Measurements from ENCODE around the gene SEPHS2.
"Not testable (repeated sequence)": the region's sequence is repeated elsewhere in the genome, so short reads cannot be mapped to it uniquely, and the experiment has no call there.

The SEPHS2 gene

DNA sequence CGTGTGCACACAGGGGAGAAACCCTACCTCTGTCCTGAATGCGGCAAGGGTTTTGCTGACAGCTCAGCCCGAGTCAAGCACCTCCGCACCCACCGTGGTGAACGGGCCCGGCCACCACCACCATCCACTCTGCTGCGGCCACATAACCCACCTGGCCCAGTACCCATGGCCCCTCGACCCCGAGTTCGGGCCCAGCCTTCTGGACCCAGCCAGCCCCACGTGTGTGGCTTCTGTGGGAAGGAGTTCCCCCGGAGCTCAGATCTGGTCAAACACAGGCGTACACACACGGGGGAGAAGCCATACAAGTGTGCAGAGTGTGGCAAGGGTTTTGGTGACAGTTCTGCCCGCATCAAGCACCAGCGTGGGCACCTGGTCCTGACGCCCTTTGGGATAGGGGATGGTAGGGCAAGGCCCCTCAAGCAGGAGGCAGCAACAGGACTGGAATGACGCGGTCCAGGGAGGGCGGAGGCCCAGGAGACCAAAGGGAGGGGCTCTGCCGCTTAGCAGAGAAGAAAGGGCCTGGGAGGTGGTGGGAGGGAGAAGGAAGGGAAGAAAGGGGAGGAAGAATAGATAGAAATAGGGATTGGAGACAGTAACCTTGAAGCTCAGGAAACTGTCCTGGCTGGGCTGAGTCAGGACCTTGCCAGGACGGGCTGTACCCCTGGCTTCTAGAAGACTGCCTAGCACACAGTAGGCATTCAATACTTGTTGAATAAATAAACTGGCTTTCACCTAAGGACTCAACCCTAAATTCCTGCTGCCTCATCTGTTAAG is 46.8 kb downstream of the SEPHS2 start:
- Histone ChIP-seq H3K4me3 (ENCODE audit: low read depth in 1 of 2, low read length in 2 of 2) (no peak overlapping the region), H3K27ac (ENCODE audit: low read depth, low read length) (no peak overlapping the region), H3K4me1 (ENCODE audit: control insufficient read depth in 1 of 2, insufficient read depth in 2 of 2, low read length in 2 of 2) (peaks cover 9 to 38% of the 10 kb centered on the region in 2 donors), H3K36me3 (ENCODE audit: control insufficient read depth in 1 of 2, insufficient read depth in 2 of 2, low read length in 2 of 2) (peaks cover 0 to 13% of the 10 kb centered on the region in 2 donors), H3K27me3 (ENCODE audit: control insufficient read depth in 1 of 2, insufficient read depth in 2 of 2, low read length in 2 of 2) (no peaks in the 10 kb centered on the region), H3K9ac (ENCODE audit: low read depth in 1 of 2, low read length in 2 of 2) (no peak overlapping the region), H3K9me3 (ENCODE audit: control insufficient read depth in 1 of 2, low read length in 2 of 2) (no peaks in the 10 kb centered on the region)

DNA sequence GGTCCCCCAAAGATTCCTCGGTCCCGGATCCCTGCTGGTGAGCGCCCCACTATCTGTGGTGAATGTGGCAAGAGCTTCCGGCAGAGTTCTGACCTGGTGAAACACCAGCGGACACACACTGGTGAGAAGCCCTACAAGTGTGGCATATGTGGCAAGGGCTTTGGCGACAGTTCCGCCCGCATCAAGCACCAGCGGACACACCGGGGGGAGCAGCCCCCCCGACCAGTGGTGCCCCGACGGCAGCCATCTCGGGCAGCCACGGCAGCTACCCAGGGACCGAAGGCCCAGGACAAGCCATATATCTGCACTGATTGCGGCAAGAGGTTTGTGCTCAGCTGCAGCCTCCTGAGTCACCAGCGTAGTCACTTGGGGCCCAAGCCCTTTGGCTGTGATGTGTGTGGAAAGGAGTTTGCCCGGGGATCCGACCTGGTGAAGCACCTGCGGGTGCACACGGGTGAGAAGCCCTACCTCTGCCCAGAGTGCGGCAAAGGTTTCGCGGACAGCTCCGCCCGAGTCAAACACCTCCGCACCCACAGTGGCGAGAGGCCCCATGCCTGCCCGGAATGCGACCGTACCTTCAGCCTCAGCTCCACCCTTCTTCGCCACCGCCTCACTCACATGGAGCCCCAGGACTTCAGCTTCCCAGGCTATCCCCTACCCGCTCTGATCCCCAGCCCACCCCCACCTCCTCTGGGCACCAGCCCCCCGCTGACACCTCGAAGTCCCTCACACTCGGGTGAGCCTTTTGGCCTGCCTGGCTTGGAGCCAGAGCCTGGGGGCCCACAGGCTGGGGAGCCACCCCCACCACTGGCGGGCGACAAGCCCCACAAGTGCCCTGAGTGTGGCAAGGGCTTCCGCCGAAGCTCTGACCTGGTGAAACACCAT is 47.7 kb downstream of the SEPHS2 start:
- H3K9ac ChIP-seq (ENCODE audit: low read depth in 1 of 2, low read length in 2 of 2): no peak overlapping the region
- H3K27me3 ChIP-seq (ENCODE audit: control insufficient read depth in 1 of 2, insufficient read depth in 2 of 2, low read length in 2 of 2): no peaks in the 10 kb centered on the region
- no peak overlapping the region for H3K27ac ChIP-seq (ENCODE audit: low read depth, low read length)
- no peaks in the 10 kb centered on the region for H3K9me3 ChIP-seq (ENCODE audit: control insufficient read depth in 1 of 2, low read length in 2 of 2)
- peaks cover 9 to 38% of the 10 kb centered on the region in 2 donors for H3K4me1 ChIP-seq (ENCODE audit: control insufficient read depth in 1 of 2, insufficient read depth in 2 of 2, low read length in 2 of 2)
- H3K36me3 ChIP-seq (ENCODE audit: control insufficient read depth in 1 of 2, insufficient read depth in 2 of 2, low read length in 2 of 2): peaks cover 0 to 13% of the 10 kb centered on the region in 2 donors
- no peak overlapping the region for H3K4me3 ChIP-seq (ENCODE audit: low read depth in 1 of 2, low read length in 2 of 2)

DNA sequence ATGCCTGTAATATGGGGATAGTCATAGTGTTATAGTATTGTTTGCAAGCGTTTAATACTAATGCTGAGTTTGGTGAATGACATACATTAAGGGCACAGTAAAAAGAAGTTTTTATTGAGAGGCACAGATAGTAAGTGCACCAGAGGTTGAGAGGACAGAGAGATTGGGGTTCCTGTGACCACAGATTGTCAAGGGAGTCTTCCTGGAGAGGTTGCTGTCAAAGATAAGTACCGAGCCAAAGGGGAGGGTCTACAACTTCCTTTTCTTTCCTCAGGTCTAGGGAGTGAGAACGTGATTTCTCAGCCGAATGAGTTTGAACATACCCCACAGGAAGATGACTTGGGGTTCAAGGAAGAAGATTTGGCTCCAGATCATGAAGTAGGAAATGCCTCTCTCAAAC is 48.6 kb downstream of the SEPHS2 start:
- no peaks in the 10 kb centered on the region for H3K9me3 ChIP-seq (ENCODE audit: control insufficient read depth in 1 of 2, low read length in 2 of 2)
- H3K27ac ChIP-seq (ENCODE audit: low read depth, low read length): no peak overlapping the region
- no peaks in the 10 kb centered on the region for H3K27me3 ChIP-seq (ENCODE audit: control insufficient read depth in 1 of 2, insufficient read depth in 2 of 2, low read length in 2 of 2)
- H3K9ac ChIP-seq (ENCODE audit: low read depth in 1 of 2, low read length in 2 of 2): no peak overlapping the region
- no peak overlapping the region for H3K4me3 ChIP-seq (ENCODE audit: low read depth in 1 of 2, low read length in 2 of 2)
- peaks cover 0 to 13% of the 10 kb centered on the region in 2 donors for H3K36me3 ChIP-seq (ENCODE audit: control insufficient read depth in 1 of 2, insufficient read depth in 2 of 2, low read length in 2 of 2)
- H3K4me1 ChIP-seq (ENCODE audit: control insufficient read depth in 1 of 2, insufficient read depth in 2 of 2, low read length in 2 of 2): peaks cover 9 to 38% of the 10 kb centered on the region in 2 donors

DNA sequence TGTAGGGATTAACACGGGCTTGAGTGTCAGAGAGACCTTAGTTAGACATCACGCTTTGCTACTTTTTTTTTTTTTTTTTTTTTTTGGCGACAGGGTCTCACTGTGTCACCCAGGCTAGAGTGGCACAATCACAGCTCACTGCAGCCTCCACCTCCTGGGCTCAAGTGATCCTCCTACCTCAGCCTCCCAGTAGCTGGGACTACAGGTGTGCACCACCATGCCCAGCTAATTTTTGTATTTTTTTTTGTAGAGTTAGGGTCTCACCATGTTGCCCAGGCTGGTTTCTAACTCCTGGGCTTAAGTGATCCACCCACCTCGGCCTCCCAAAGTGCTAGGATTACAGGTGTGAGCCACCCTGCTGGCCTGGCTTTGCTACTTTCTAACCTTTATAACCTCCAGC is 49.0 kb downstream of the SEPHS2 start:
- not testable (repeated sequence) for H3K27me3 ChIP-seq (ENCODE audit: control insufficient read depth in 1 of 2, insufficient read depth in 2 of 2, low read length in 2 of 2); H3K9ac ChIP-seq (ENCODE audit: low read depth in 1 of 2, low read length in 2 of 2); H3K9me3 ChIP-seq (ENCODE audit: control insufficient read depth in 1 of 2, low read length in 2 of 2); H3K27ac ChIP-seq (ENCODE audit: low read depth, low read length)
- Histone ChIP-seq H3K36me3 (ENCODE audit: control insufficient read depth in 1 of 2, insufficient read depth in 2 of 2, low read length in 2 of 2) (peaks cover 0 to 13% of the 10 kb centered on the region in 2 donors), H3K4me3 (ENCODE audit: low read depth in 1 of 2, low read length in 2 of 2) (peak overlapping the region in 1 of 2 donors; percentile 79), H3K4me1 (ENCODE audit: control insufficient read depth in 1 of 2, insufficient read depth in 2 of 2, low read length in 2 of 2) (peaks cover 9 to 38% of the 10 kb centered on the region in 2 donors)

DNA sequence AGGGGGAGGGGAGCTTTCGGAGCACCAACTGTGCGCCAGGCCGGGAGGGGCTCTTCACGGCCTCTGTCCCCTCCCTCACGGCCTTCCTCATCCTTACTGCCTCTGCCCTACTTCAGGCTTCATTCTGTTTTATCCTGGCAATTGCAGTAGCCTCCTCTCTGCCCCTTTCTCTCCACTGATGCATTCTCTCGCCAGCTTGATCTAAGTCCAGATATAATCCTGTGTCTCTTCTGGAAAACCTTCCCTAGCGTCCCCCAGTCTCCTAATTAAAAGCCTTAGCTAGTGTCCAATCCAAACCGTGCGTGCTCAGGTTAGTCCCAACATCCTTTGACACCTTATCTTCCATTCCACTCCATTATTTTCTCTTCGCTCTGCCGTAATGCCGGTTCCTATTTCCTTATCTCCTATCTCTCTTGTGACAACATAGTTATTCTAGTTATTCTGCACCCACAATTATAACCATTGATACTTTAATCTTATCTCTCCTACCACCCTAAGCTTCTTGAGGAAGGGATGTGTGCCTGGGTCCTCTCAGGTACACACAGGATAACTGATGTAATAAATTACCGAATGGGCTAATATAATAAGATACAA is 49.6 kb downstream of the SEPHS2 start:
- no peaks in the 10 kb centered on the region for H3K9me3 ChIP-seq (ENCODE audit: control insufficient read depth in 1 of 2, low read length in 2 of 2)
- peak overlapping the region; percentile 68 to 73 for H3K9ac ChIP-seq (ENCODE audit: low read depth in 1 of 2, low read length in 2 of 2)
- H3K4me3 ChIP-seq (ENCODE audit: low read depth in 1 of 2, low read length in 2 of 2): peak overlapping the region; percentile 78 to 79
- peaks cover 9 to 38% of the 10 kb centered on the region in 2 donors for H3K4me1 ChIP-seq (ENCODE audit: control insufficient read depth in 1 of 2, insufficient read depth in 2 of 2, low read length in 2 of 2)
- no peak overlapping the region for H3K27ac ChIP-seq (ENCODE audit: low read depth, low read length)
- peaks cover 0 to 13% of the 10 kb centered on the region in 2 donors for H3K36me3 ChIP-seq (ENCODE audit: control insufficient read depth in 1 of 2, insufficient read depth in 2 of 2, low read length in 2 of 2)
- no peaks in the 10 kb centered on the region for H3K27me3 ChIP-seq (ENCODE audit: control insufficient read depth in 1 of 2, insufficient read depth in 2 of 2, low read length in 2 of 2)

DNA sequence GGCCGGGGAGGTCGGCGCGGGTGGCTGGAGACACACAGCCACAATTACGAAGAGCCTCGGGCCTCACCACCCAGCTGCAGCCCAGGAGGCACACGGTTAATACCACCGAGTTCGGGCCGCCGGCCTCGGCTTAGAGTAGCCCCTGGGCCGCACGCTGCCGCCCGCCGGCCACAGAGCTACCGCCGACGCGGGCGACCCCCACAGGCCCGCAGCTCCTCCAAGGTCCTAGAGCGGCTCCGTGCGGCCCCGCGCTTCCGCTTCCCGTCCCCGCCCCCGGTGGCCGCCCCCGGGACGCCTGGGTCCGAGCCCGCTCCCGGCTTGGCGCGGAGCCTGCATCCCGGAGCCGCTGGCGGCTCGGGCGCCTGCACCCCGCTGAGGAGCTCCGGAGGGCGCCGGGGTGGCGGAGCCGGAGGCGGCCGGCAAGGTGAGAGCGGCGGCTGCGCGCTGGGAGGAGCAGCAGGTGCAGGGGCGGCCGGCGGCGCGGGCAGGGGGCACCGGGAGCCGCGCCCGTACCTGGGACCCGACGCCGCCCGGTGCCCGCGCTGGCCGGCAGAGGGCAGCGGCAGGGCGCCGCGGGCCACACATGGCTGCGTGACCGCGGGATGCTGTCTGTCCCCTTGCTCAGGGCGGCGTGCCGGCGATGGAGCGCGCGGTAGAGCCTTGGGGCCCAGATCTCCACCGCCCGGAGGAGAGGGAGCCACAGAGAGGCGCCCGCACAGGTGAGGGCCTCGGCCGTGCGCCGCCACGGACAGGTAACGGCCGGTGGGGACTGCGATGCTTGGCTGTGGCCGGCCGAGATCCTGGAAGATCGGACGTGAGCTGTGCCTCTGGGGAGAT is 50.3 kb downstream of the SEPHS2 start, which contains the start of gene ZNF48:
Gene ZNF48 (plus strand): TSS at position 266 of the 837 bp plus-strand sequence. CDS start 375 bp downstream, at position 641.
- Histone ChIP-seq H3K4me1 (ENCODE audit: control insufficient read depth in 1 of 2, insufficient read depth in 2 of 2, low read length in 2 of 2) (peaks cover 9 to 38% of the 10 kb centered on the region in 2 donors), H3K4me3 (ENCODE audit: low read depth in 1 of 2, low read length in 2 of 2) (peak within 1 kb of the TSS; percentile 78 to 79), H3K9ac (ENCODE audit: low read depth in 1 of 2, low read length in 2 of 2) (peak within 1 kb of the TSS; percentile 68 to 73), H3K27ac (ENCODE audit: low read depth, low read length) (peak within 1 kb of the TSS; percentile 63), H3K9me3 (ENCODE audit: control insufficient read depth in 1 of 2, low read length in 2 of 2) (no peaks in the 10 kb centered on the region), H3K27me3 (ENCODE audit: control insufficient read depth in 1 of 2, insufficient read depth in 2 of 2, low read length in 2 of 2) (no peaks in the 10 kb centered on the region), H3K36me3 (ENCODE audit: control insufficient read depth in 1 of 2, insufficient read depth in 2 of 2, low read length in 2 of 2) (peaks cover 0 to 13% of the 10 kb centered on the region in 2 donors)

DNA sequence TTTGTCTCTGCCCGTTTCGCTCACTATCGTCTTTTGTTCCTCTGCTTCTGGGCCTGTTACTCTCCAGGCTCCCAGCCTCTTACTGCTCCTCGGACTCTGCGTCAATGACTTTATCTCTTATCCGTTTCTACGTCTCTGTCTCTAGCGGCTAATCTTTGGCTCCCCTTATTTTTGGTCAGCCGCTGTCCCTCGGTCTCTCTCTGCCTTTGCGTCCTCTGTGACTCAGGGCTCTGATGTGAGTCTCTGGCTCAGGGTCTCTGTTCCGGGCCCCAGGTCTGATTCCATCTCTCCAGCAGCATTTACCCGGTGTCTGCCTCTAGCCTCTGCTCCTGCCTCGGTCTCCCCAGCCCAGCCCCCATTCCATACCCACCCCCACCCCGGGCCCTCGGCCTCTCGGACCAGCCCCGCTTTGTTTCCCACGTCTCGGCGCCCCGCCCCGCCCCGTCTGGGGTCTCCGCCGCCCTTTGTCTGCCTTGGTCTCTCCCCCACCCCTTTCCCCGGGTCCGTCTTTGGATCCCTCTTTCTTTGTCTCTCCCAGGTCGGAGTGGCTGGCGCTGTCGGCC is 51.0 kb downstream of the SEPHS2 start:
- Histone ChIP-seq H3K36me3 (ENCODE audit: control insufficient read depth in 1 of 2, insufficient read depth in 2 of 2, low read length in 2 of 2) (peaks cover 0 to 13% of the 10 kb centered on the region in 2 donors), H3K27ac (ENCODE audit: low read depth, low read length) (peak overlapping the region; percentile 63), H3K9me3 (ENCODE audit: control insufficient read depth in 1 of 2, low read length in 2 of 2) (no peaks in the 10 kb centered on the region), H3K4me1 (ENCODE audit: control insufficient read depth in 1 of 2, insufficient read depth in 2 of 2, low read length in 2 of 2) (peaks cover 9 to 33% of the 10 kb centered on the region in 2 donors), H3K9ac (ENCODE audit: low read depth in 1 of 2, low read length in 2 of 2) (peak overlapping the region; percentile 33 to 54), H3K27me3 (ENCODE audit: control insufficient read depth in 1 of 2, insufficient read depth in 2 of 2, low read length in 2 of 2) (no peaks in the 10 kb centered on the region), H3K4me3 (ENCODE audit: low read depth in 1 of 2, low read length in 2 of 2) (peak overlapping the region; percentile 78 to 79)
